C4-2B (cell line): ENCODE data around the gene SHISAL1.

ENCODE experiments used
- ZFX ChIP-seq: fragments of 450-650 bp; IDR thresholded peaks from 2 replicates; pipeline ENCODE4 v1.6.1; 2017
- TF ChIP-seq, protein P1 (sequence below): fragments of 450-650 bp; conservative IDR thresholded peaks from 2 replicates; pipeline ENCODE4 v1.5.1; 2017; ENCODE audit warnings: mild to moderate bottlenecking

- TF ChIP-seq, protein P1, sequence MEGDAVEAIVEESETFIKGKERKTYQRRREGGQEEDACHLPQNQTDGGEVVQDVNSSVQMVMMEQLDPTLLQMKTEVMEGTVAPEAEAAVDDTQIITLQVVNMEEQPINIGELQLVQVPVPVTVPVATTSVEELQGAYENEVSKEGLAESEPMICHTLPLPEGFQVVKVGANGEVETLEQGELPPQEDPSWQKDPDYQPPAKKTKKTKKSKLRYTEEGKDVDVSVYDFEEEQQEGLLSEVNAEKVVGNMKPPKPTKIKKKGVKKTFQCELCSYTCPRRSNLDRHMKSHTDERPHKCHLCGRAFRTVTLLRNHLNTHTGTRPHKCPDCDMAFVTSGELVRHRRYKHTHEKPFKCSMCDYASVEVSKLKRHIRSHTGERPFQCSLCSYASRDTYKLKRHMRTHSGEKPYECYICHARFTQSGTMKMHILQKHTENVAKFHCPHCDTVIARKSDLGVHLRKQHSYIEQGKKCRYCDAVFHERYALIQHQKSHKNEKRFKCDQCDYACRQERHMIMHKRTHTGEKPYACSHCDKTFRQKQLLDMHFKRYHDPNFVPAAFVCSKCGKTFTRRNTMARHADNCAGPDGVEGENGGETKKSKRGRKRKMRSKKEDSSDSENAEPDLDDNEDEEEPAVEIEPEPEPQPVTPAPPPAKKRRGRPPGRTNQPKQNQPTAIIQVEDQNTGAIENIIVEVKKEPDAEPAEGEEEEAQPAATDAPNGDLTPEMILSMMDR: no peak
- TF ChIP-seq ZFX: no peak
Measured at GRCh38 chr22:44287121-44287693, 25.5 kb downstream of the SHISAL1 start.
